Coronary artery (tissue), 2 donors: Measurements from ENCODE around the gene MYLK4.

Experiments used
- DNase-seq: peaks from one replicate; pipeline ENCODE4 v3.0.0-alpha.2; 2017; ENCODE audit warnings: low spot score
- H3K27ac ChIP-seq, 2 donors: fragments of 200-600 bp; sonication (generic); one replicate each; pipeline ENCODE4 v1.5.1; 2016 to 2019
- H3K4me3 ChIP-seq: fragments of 200-600 bp; sonication (generic); 2 replicates; pipeline ENCODE4 v1.5.1; 2016; ENCODE audit warnings: mild to moderate bottlenecking, moderate library complexity
- CTCF ChIP-seq: fragments of 200-600 bp; sonication (generic); IDR thresholded peaks from one replicate; pipeline ENCODE4 v1.5.1; 2019; ENCODE audit warnings: antibody characterized with exemption

Gene MYLK4

GRCh38 chr6:2663123-2663522 lies 87.6 kb downstream of the MYLK4 start:
- DNase-seq, result no peak
- TF ChIP-seq CTCF, result no peak
- Histone ChIP-seq H3K4me3 (no peak overlapping the region), H3K27ac (no peak overlapping the region)

GRCh38 chr6:2661651-2662050 lies 89.1 kb downstream of the MYLK4 start:
- H3K4me3 ChIP-seq, result no peak overlapping the region
- no peak for DNase-seq
- no peak for TF ChIP-seq CTCF
- H3K27ac ChIP-seq, result no peak overlapping the region

DNA sequence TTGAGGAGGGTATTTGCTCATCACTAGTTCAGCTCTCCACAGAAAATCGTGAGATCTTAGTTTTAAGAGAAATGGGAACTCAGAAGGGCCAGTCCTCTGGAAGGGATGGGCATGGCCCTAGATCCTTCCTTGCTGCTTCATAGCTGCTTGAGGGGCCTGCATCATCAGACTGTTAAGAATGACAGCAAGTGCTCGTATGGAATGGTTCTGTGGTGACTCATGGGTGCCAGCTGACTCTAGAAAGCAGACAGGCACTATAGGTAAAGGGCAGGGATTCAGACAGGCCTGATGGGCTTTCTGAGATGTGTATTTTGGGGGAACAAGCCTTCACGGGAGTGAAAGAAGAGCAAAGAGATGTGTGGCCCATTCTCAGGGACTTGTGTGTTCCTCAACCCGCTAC lies 90.8 kb downstream of the MYLK4 start:
- Histone ChIP-seq H3K27ac (no peak overlapping the region), H3K4me3 (no peak overlapping the region)
- no peak for TF ChIP-seq CTCF
- no peak for DNase-seq

GRCh38 chr6:2659381-2659780 lies 91.3 kb downstream of the MYLK4 start:
- no peak for TF ChIP-seq CTCF
- Histone ChIP-seq H3K27ac (no peak overlapping the region), H3K4me3 (no peak overlapping the region)
- DNase-seq, result no peak

- H3K27ac ChIP-seq, result no peak overlapping the region
- no peak overlapping the region for H3K4me3 ChIP-seq
- no peak for DNase-seq
- no peak for TF ChIP-seq CTCF
Measured at GRCh38 chr6:2658788-2659187, 91.9 kb downstream of the MYLK4 start.

GRCh38 chr6:2656460-2657079 lies 94.2 kb downstream of the MYLK4 start:
- Histone ChIP-seq H3K27ac (no peak overlapping the region), H3K4me3 (no peak overlapping the region)
- no peak for DNase-seq
- no peak for TF ChIP-seq CTCF

- TF ChIP-seq CTCF, result no peak
- Histone ChIP-seq H3K4me3 (no peak overlapping the region), H3K27ac (no peak overlapping the region)
- no peak for DNase-seq
Measured at GRCh38 chr6:2655844-2656433, 94.8 kb downstream of the MYLK4 start.
